SK-N-SH (cell line): ENCODE measurements around the gene MYCBP. TPM values are rescaled to one million over a fixed set of nuclear protein-coding genes. Genes with fewer than 3 reads are reported as not detected.

ENCODE experiments used
- CTCF ChIA-PET: fragments of 300-600, 350-600 bp; formaldehyde crosslinking; extraction: SDS; loops from one replicate; lab custom pipeline; 2021; lab: Yijun Ruan, JAX
- POLR2A ChIA-PET: fragments of 350-600 bp; sonication (Branson Sonifier 250); formaldehyde crosslinking; extraction: SDS; loops from one replicate; lab custom pipeline; 2020; ENCODE audit warnings: antibody characterized with exemption, inconsistent platforms; lab: Yijun Ruan, JAX
- DNase-seq: peaks from one replicate; pipeline ENCODE4 v3.0.0; 2012
- H2AFZ ChIP-seq: fragments of 200-600 bp; sonication (generic); 2 replicates; pipeline ENCODE4 v1.8.1; 2016; ENCODE audit warnings: antibody characterized with exemption, mild to moderate bottlenecking, low read depth
- H3F3A ChIP-seq: fragments of 200-600 bp; sonication (generic); replicated peaks from 2 replicates; pipeline ENCODE3; 2016; ENCODE audit warnings: antibody characterized with exemption, mild to moderate bottlenecking; ENCODE audit not compliant: insufficient read depth
- H3K27ac ChIP-seq, 2 experiments: fragments of 200-500 bp in 1 of 2; fragments of 200-600 bp in 1 of 2; sonication (Bioruptor generic) in 1 of 2; sonication (generic), shearing (Covaris generic) in 1 of 2; 2 replicates each; pipeline versions ENCODE4 v1.5.1 to v1.6.1; 2014 to 2016; ENCODE audit warnings: low read depth in 2 of 2, inconsistent platforms in 1 of 2, low read length in 1 of 2, mild to moderate bottlenecking in 1 of 2, mixed read lengths in 1 of 2
- H3K27me3 ChIP-seq: fragments of 200-600 bp; sonication (generic), shearing (Covaris generic); 2 replicates; pipeline ENCODE4 v1.6.1; 2016; ENCODE audit warnings: mixed run types; ENCODE audit not compliant: insufficient read depth
- H3K36me3 ChIP-seq, 2 experiments: fragments of 200-500 bp in 1 of 2; fragments of 200-600 bp in 1 of 2; sonication (Bioruptor generic) in 1 of 2; sonication (generic) in 1 of 2; replicated peaks in 1 of 2; 2 replicates each; pipeline versions ENCODE3 to v1.5.1; 2014 to 2016; ENCODE audit warnings: low read length in 1 of 2, mild to moderate bottlenecking in 1 of 2; ENCODE audit not compliant: insufficient read depth in 2 of 2, control insufficient read depth in 1 of 2
- H3K4me1 ChIP-seq, 2 experiments: fragments of 200-500 bp in 1 of 2; fragments of 200-600 bp in 1 of 2; sonication (Bioruptor generic) in 1 of 2; sonication (generic), shearing (Covaris generic) in 1 of 2; 2 replicates each; pipeline versions ENCODE4 v1.5.1 to v1.6.1; 2014 to 2016; ENCODE audit warnings: low read depth in 1 of 2, low read length in 1 of 2, mixed run types in 1 of 2; ENCODE audit not compliant: insufficient read depth in 2 of 2, control insufficient read depth in 1 of 2
- H3K4me2 ChIP-seq: fragments of 200-600 bp; sonication (generic), shearing (Covaris generic); 2 replicates; pipeline ENCODE4 v1.6.1; 2017; ENCODE audit warnings: mixed run types
- H3K4me3 ChIP-seq, 2 experiments: fragments of 200-500 bp in 1 of 2; fragments of 200-600 bp in 1 of 2; sonication (Bioruptor generic) in 1 of 2; sonication (generic), shearing (Covaris generic) in 1 of 2; 2 replicates each; pipeline versions ENCODE4 v1.5.1 to v1.8.1; 2014 to 2016; ENCODE audit warnings: low read depth in 2 of 2, inconsistent platforms in 1 of 2, low read length in 1 of 2, mild to moderate bottlenecking in 1 of 2, mixed read lengths in 1 of 2, moderate library complexity in 1 of 2
- H3K79me2 ChIP-seq: fragments of 200-600 bp; sonication (generic); 2 replicates; pipeline ENCODE4 v1.8.1; 2017; ENCODE audit warnings: mild to moderate bottlenecking; ENCODE audit not compliant: insufficient read depth
- H3K9ac ChIP-seq: fragments of 200-600 bp; sonication (generic); 2 replicates; pipeline ENCODE4 v1.6.1; 2017; ENCODE audit warnings: mixed run types
- H3K9me2 ChIP-seq: fragments of 200-600 bp; sonication (generic); 2 replicates; pipeline ENCODE4 v1.6.1; 2017; ENCODE audit warnings: mixed run types
- H3K9me3 ChIP-seq: fragments of 200-600 bp; sonication (generic); 2 replicates; pipeline ENCODE4 v1.6.1; 2017; ENCODE audit warnings: mixed run types, mild to moderate bottlenecking, moderate library complexity
- H4K20me1 ChIP-seq: fragments of 200-600 bp; sonication (generic); 2 replicates; pipeline ENCODE4 v1.6.1; 2017; ENCODE audit warnings: mild to moderate bottlenecking, mixed run types; ENCODE audit not compliant: insufficient read depth
- FOXJ3 ChIP-seq: sonication (generic); formaldehyde crosslinking; IDR thresholded peaks from 2 replicates; pipeline ENCODE4 v1.5.1; 2020; ENCODE audit warnings: mild to moderate bottlenecking, missing genetic modification reagents
- GABPA ChIP-seq: IDR thresholded peaks from 2 replicates; pipeline ENCODE4 v1.4.0; 2012; ENCODE audit warnings: low read depth, mild to moderate bottlenecking
- GATA2 ChIP-seq: sonication (generic); formaldehyde crosslinking; IDR thresholded peaks from 2 replicates; pipeline ENCODE4 v1.5.0; 2020; ENCODE audit warnings: mild to moderate bottlenecking, missing genetic modification reagents
- MEF2A ChIP-seq: IDR thresholded peaks from 2 replicates; pipeline ENCODE4 v1.4.0; 2012; ENCODE audit warnings: low read depth, borderline replicate concordance
- RAD21 ChIP-seq: IDR thresholded peaks from 2 replicates; pipeline ENCODE4 v1.6.1; 2012; ENCODE audit warnings: mild to moderate bottlenecking, low read length
- RFX5 ChIP-seq: IDR thresholded peaks from 2 replicates; pipeline ENCODE4 v1.6.1; 2012; ENCODE audit warnings: mild to moderate bottlenecking, improper control_type of control experiment, low read length
- RXRA ChIP-seq: IDR thresholded peaks from 2 replicates; pipeline ENCODE4 v1.4.0; 2012; ENCODE audit warnings: low read depth, mild to moderate bottlenecking, borderline replicate concordance
- SMC3 ChIP-seq: IDR thresholded peaks from 2 replicates; pipeline ENCODE4 v1.6.1; 2012; ENCODE audit warnings: low read depth, low read length, improper control_type of control experiment
- TAF1 ChIP-seq: IDR thresholded peaks from 2 replicates; pipeline ENCODE4 v1.6.1; 2012; ENCODE audit warnings: low read depth, mild to moderate bottlenecking, low read length, moderate library complexity, borderline replicate concordance
- TCF12 ChIP-seq: IDR thresholded peaks from 2 replicates; pipeline ENCODE4 v1.4.0; 2012
- YY1 ChIP-seq: IDR thresholded peaks from 2 replicates; pipeline ENCODE4 v1.4.0; 2012; ENCODE audit warnings: low read depth, mild to moderate bottlenecking
- WGBS: methylation state at CpG from one replicate; pipeline ENCODE4 v1.1.6; 2017; ENCODE audit warnings: low lambda C conversion rate; 5-methylcytosine and 5-hydroxymethylcytosine counted together
- polyA plus RNA-seq, 3 experiments: library from polyadenylated mRNA; depleted of rRNA; stranded (reverse); fragments of >200 nt; gene quantifications; 2 replicates each; pipeline ENCODE4 v1.2.3, GENCODE V29; 2012
- TF ChIP-seq, protein P1 (sequence below): IDR thresholded peaks from 2 replicates; pipeline ENCODE4 v1.4.0; 2012; ENCODE audit warnings: low read depth, borderline replicate concordance
- TF ChIP-seq, protein P2 (sequence below): IDR thresholded peaks from 2 replicates; pipeline ENCODE4 v1.6.1; 2012; ENCODE audit warnings: mild to moderate bottlenecking, low read depth, low read length, moderate library complexity
- TF ChIP-seq, protein P3 (sequence below): fragments of 150-350 bp; IDR thresholded peaks from 2 replicates; pipeline ENCODE4 v1.6.1; 2017; ENCODE audit warnings: antibody characterized with exemption, low read length, low read depth, borderline replicate concordance
- TF ChIP-seq, protein P4 (sequence below): IDR thresholded peaks from 2 replicates; pipeline ENCODE4 v1.4.0; 2012; ENCODE audit warnings: low read depth

Gene MYCBP
- polyA plus RNA-seq, 1 of the 3 experiments (the other 2 are of a cell fraction), result 16.0 TPM

DNA sequence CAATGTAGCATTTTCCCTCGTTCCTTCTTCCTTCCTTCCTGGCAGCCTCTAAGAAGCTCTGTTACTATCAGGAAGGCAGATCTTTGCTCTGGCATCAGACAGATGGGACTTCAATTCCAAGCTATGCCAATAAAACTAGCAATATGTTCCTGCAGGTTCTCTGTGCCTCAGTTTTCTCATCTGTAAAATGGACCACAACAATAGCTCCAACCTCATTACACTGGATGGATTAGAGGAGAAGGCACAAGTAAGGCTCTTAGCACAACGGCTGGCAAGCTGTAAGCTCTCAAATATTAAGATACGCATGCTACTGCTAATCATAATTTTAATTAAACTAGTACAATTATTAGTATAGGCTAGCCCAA is 40.8 kb downstream of the MYCBP start:
- DNase-seq, result no peak
- Histone ChIP-seq H4K20me1 (no peaks in the 10 kb centered on the region), H3K4me3 (no peak overlapping the region), H3K9me3 (no peaks in the 10 kb centered on the region), H3K79me2 (no peaks in the 10 kb centered on the region), H3F3A (peaks cover 4% of the 10 kb centered on the region), H3K4me2 (no peak overlapping the region), H3K9me2 (no peaks in the 10 kb centered on the region), H3K36me3 (no peaks in the 10 kb centered on the region), H2AFZ (no peak overlapping the region), H3K27ac (no peak overlapping the region), H3K4me1 (no peaks in the 10 kb centered on the region), H3K9ac (no peak overlapping the region), H3K27me3 (peaks cover 27% of the 10 kb centered on the region; the same call in 1 of the 2 replicates)
- TF ChIP-seq YY1 (no peak), TCF12 (no peak), FOXJ3 (CRISPR knock-in tag) (no peak)
- ChIA-PET CTCF (interaction anchor here (1.1 to 4.9 kb wide), 5 partner anchors 8 to 806 kb away, joined by 3 to 58 read pairs (median 5); no protein-coding TSS in a partner anchor), POLR2A (interaction anchor here (0.5 kb wide), 1 partner anchor 349 kb away, joined by 3 read pairs; no protein-coding TSS in a partner anchor)
- 52% methylated on average over 3 of the region's 3 CpGs for WGBS

DNA sequence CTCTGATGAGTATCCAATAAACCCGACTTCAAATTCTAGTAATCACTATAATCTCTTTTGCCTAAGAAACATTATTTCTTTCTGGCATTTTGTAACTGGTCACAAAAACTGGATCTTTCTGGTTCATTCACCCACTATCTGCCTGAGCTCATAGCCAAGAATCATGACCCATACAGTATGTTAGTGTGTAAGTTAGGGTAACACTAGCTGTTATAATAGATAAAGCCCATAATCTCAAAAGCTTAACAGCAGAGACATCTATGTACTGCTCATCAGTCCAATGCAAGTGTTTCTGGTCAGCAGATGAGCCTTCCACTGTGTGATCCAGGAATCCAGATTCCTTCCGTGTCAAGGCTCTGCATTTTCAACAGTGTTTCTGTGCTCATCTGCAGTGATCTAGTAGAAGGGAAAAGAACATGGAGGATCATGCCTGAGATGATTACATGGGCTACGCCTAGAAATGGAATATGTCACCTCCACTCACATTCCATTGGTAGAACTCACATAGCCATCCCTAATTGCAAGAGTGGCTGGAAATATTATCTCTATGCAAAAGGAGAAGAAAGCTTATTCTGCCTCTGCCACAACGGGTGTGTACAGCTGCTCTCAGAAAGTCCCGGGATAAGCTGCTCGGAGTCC is 41.3 kb downstream of the MYCBP start:
- Histone ChIP-seq H3K9me3 (no peaks in the 10 kb centered on the region), H3K4me3 (no peak overlapping the region), H4K20me1 (no peaks in the 10 kb centered on the region), H3K9me2 (no peaks in the 10 kb centered on the region), H3K27me3 (peaks cover 28% of the 10 kb centered on the region; the same call in 1 of the 2 replicates), H3K36me3 (no peaks in the 10 kb centered on the region), H3K79me2 (no peaks in the 10 kb centered on the region), H3K27ac (no peak overlapping the region), H3K4me1 (no peaks in the 10 kb centered on the region), H3K9ac (no peak overlapping the region), H2AFZ (no peak overlapping the region), H3F3A (peaks cover 4% of the 10 kb centered on the region), H3K4me2 (no peak overlapping the region)
- WGBS, result 41% methylated on average over 6 of the region's 6 CpGs
- TF ChIP-seq, protein P1, sequence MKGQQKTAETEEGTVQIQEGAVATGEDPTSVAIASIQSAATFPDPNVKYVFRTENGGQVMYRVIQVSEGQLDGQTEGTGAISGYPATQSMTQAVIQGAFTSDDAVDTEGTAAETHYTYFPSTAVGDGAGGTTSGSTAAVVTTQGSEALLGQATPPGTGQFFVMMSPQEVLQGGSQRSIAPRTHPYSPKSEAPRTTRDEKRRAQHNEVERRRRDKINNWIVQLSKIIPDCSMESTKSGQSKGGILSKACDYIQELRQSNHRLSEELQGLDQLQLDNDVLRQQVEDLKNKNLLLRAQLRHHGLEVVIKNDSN, result no peak
- TF ChIP-seq RAD21 (no peak), RXRA (no peak), SMC3 (no peak), TAF1 (no peak), GATA2 (CRISPR knock-in tag) (no peak), RFX5 (no peak), GABPA (no peak), TCF12 (no peak), MEF2A (no peak)
- TF ChIP-seq, protein P2, sequence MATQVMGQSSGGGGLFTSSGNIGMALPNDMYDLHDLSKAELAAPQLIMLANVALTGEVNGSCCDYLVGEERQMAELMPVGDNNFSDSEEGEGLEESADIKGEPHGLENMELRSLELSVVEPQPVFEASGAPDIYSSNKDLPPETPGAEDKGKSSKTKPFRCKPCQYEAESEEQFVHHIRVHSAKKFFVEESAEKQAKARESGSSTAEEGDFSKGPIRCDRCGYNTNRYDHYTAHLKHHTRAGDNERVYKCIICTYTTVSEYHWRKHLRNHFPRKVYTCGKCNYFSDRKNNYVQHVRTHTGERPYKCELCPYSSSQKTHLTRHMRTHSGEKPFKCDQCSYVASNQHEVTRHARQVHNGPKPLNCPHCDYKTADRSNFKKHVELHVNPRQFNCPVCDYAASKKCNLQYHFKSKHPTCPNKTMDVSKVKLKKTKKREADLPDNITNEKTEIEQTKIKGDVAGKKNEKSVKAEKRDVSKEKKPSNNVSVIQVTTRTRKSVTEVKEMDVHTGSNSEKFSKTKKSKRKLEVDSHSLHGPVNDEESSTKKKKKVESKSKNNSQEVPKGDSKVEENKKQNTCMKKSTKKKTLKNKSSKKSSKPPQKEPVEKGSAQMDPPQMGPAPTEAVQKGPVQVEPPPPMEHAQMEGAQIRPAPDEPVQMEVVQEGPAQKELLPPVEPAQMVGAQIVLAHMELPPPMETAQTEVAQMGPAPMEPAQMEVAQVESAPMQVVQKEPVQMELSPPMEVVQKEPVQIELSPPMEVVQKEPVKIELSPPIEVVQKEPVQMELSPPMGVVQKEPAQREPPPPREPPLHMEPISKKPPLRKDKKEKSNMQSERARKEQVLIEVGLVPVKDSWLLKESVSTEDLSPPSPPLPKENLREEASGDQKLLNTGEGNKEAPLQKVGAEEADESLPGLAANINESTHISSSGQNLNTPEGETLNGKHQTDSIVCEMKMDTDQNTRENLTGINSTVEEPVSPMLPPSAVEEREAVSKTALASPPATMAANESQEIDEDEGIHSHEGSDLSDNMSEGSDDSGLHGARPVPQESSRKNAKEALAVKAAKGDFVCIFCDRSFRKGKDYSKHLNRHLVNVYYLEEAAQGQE, result no peak
- TF ChIP-seq, protein P3, sequence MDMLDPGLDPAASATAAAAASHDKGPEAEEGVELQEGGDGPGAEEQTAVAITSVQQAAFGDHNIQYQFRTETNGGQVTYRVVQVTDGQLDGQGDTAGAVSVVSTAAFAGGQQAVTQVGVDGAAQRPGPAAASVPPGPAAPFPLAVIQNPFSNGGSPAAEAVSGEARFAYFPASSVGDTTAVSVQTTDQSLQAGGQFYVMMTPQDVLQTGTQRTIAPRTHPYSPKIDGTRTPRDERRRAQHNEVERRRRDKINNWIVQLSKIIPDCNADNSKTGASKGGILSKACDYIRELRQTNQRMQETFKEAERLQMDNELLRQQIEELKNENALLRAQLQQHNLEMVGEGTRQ, result no peak
- TF ChIP-seq, protein P4, sequence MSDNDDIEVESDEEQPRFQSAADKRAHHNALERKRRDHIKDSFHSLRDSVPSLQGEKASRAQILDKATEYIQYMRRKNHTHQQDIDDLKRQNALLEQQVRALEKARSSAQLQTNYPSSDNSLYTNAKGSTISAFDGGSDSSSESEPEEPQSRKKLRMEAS, result no peak
- ChIA-PET POLR2A (no interaction called here), CTCF (interaction anchor here (1.1 to 4.9 kb wide), 5 partner anchors 8 to 805 kb away, joined by 3 to 58 read pairs (median 5); no protein-coding TSS in a partner anchor)
- DNase-seq, result no peak
